HG02798 (cell line): Measurements from ENCODE around the gene PLPP3.

Experiments
- ATAC-seq: cut with Tn5 transposase; IDR thresholded peaks from one replicate; pipeline ENCODE4 v1.9.1; 2021; ENCODE audit warnings: mild to moderate bottlenecking; ENCODE audit not compliant: unreplicated experiment, poor library complexity

Gene PLPP3

DNA sequence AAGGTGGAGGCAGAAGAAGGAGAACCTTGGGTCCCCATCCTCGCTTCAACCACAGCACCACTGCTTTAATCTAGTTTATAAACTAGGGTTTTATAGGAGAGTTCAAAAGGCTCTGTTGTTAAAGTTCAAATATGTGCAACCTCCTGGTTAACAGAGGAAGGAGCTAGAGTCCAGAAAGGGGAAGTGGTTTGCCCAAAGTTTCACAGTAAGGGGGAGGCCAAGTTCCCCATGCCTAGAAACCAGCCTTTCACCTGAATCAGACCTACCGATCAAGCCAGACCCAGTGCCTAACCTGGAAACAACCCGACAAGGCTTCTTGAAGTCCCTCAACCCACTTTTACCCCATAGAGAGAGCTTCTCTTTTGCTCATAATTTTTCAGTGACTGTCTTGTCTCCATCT, 106.5 kb downstream of the PLPP3 start:
- peak; percentile 81 for ATAC-seq

- no peak for ATAC-seq
Measured at GRCh38 chr1:56469640-56470371, 109.6 kb downstream of the PLPP3 start.

DNA sequence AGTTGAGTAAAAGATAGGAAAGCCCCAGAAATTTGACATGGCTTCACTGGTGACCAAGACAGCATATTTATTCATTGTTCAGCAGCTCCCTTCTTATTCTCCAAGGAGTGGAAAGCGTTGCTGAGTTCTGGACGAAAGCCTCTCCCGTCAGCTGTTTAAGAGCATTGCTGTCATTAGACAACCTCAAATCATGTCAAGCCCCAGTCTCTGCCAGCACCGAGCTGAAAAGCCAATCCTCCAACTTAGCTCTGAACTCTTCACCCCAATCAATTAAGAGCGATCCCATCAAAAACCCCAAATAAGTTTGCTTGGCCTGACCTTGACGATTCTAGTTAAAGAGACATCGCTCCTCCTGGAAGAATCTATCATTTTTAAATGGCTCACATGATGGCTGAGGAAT, 110.8 kb downstream of the PLPP3 start:
- ATAC-seq, result no peak

- no peak for ATAC-seq
Measured at GRCh38 chr1:56466538-56466937, 112.8 kb downstream of the PLPP3 start.

DNA sequence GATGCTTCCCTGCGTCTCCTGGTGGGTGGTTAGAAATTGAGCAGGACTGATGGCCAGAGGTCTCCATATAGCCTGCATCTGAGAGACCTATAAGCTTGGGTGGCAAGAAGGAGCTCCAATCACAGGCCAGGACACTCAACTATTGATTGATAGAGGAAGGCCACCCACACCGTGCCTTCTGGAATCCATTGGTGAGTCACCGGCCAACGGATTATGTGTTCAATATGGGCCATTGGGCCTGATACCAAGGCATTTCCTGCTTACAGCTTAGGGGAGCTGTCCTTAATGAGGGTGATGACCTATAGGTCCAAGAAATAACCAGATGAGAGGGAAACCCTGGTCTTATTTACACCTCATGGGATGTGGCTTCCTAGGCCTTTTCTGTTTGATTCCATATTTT, 115.1 kb downstream of the PLPP3 start:
- no peak for ATAC-seq

DNA sequence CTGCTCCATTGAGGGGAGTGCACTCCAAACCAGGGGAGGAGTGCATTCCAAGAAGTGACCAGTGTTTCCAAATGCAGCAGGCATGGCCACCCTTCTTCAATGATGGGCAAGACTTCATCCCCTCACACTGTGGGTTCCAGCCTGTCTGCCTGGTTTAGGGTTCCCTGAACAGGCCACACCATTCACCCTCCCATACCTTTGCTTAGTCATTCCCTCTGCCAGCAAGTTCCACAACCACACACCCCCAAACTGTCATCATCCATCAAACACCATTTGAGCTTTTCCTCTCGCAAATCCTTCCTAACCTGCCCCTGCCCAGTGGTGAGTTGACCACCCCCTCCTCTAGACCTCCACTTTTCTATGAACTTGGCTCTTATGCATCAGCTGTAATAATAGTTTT, 116.0 kb downstream of the PLPP3 start:
- no peak for ATAC-seq

GRCh38 chr1:56462209-56462608, 117.2 kb downstream of the PLPP3 start:
- ATAC-seq, result no peak

DNA sequence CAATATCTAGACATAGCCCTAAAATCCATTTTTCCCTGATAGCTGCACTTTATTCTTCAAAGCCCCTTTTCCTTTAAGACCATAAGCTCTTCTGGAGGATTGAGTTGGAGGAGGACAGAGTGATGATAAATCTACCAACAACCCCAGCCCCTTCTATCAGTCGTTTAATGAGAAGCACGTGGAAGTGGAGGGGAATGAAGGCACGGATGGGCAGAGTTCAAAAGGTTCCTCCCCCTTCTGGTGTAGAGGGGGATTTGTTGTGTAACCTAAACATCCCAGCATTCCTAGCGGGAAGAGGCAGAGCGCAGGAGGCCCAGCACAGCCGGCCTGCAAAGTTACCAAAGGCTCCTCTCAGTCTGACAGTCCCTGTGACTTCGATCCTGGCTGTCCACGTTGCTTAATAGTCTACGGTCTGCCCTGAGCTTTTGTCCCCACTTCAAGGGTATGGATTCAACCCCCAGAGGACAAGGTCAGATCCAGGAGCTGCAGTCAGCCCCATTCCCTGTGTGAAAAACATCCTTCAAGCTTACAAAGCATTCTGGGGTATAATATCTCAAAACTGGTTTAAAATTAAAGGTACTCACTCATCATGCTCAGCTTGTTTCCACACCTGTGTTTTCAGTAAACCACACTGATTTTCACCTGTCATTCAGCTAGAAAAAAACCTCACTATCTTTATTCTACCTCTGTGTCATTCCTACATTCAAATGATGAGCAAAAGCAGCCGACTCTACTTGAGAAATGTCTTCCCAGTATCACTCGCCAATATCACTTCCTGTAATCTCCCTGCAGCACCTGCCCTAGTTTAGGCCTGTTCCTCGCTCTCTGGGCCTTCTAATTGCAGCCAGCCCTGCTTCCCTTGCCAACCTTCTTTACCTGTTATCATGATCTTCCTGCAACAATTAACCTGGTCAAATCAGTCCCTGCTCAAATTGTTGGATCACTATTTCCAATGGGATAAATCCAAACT, 117.9 kb downstream of the PLPP3 start:
- no peak for ATAC-seq

DNA sequence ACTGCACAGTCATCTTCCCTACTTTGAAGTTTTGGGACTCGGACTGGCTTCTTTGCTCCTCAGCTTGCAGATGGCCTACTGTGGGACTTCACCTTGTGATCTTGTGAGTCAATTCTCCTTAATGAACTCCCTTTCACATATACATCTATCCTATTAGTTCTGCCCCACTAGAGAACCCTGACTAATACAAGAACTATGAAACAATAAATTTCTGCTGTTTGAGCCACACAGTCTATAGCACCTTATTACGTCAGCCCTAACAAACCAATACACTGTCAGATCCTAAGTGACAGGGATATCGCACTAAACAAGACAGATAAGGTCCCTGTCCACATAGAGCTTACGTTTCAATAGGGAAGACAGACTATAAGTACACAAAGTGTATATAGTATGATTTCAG, 120.1 kb downstream of the PLPP3 start:
- no peak for ATAC-seq

DNA sequence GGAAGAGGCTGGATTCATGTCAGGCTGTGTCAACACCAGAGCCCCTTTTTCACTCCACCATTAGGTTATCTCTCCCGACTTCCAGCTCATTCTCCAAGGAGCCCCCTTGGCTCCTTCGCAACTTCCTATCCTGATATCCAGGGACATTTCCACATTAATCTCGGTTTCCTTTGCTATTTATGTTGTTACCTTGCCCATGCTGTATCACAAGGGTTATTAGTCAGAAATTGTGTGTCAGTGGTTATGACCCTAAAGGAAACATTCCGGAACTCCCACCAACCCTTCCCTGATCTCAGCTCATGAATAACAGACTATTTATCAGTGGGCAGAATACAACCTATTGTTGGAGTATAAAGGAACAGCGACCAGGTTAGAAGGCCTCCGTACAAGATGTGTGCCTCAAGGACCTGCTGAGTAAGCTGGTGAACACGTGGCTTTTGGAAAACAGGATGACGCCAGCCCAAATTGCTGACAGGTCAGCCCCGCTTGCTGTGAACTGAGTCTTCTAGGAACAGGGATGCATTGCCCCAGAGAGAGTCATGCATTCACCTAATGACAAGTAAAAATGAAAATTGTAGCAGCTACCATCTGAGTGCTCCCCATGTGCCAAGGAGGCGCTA, 121.5 kb downstream of the PLPP3 start:
- no peak for ATAC-seq

- ATAC-seq, result no peak
Measured at GRCh38 chr1:56456435-56457101, 122.8 kb downstream of the PLPP3 start.

DNA sequence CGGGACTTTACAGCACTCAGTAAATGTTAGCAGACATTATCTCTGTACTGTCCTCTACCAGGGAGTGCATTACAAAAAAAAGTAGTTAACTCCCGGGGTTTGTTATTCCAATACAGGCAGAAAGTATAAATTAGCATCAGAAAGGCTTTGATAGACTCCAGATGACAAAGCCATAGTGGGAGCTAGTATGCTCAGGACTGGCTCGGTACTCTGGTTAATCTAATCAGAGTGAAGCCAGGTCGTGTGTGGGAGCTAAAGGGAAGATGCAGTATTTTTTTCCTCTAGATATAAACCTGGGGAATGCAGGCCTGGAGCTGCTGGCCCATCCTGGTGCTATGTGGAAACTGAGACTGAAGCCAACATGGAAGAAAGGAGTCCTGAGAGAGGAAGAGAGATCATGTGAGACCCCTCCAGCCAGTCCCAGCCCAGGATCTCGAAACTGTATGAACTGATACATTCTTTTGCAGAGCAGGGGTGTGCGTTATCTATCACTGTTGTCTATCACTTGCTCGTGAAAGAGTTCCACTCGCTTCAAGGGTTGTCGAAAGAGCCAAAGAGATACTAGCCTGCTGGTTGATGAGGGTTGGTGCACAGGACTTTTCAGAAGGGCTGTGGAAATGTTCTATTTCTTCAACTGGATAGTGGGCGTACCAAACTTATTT, 125.8 kb downstream of the PLPP3 start:
- no peak for ATAC-seq

- no peak for ATAC-seq
Measured at GRCh38 chr1:56453016-56453415, 126.3 kb downstream of the PLPP3 start.

- no peak for ATAC-seq
Measured at GRCh38 chr1:56452027-56453011, 127.0 kb downstream of the PLPP3 start.

GRCh38 chr1:56451491-56451890, 127.9 kb downstream of the PLPP3 start:
- ATAC-seq, result no peak

DNA sequence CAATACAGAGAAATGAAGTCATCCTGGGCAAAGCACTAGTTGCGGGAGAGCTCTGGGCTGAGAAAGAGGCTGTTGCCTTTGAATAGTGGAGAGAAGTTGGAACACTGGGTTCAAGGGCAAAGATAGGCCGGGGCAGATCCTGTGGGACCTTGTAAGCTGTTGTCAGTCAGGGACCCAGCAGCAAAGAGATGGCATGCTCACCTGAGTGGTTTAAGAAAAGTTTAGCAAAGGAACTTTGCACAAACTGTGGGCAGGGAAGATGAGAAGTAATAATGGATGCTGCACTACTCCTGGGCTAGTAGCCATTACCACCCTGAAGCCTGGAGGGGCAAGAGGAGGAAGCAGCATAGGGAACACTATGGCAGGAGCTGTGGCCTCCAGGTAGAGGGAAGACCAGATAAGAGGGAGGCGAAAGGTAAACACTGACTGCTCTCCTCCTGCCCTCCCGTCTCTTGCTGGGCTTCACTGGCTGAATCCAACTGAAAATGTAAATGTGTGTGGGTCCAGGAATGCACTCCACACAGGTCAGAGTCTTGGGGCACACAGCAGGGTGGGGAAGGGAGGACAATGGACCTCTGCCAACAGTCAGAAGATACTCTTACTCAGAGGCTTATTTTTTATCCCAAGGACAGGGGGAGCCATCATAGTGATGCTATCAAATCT, 129.2 kb downstream of the PLPP3 start:
- ATAC-seq, result no peak

- ATAC-seq, result no peak
Measured at GRCh38 chr1:56448529-56449300, 130.6 kb downstream of the PLPP3 start.

- no peak for ATAC-seq
Measured at GRCh38 chr1:56447823-56448222, 131.5 kb downstream of the PLPP3 start.
